Gastrocnemius medialis (tissue), 4 donors: ENCODE results near the gene CARM1.

Experiments
- POLR2A ChIP-seq, 2 donors: fragments of 450-650 bp; IDR thresholded peaks; one replicate each; pipeline ENCODE4 v1.6.1; 2017; ENCODE audit warnings: antibody characterized with exemption in 2 of 2, mild to moderate bottlenecking in 2 of 2, moderate library complexity in 2 of 2
- TF ChIP-seq, protein P1 (sequence below), 5 experiments: fragments of 450-650 bp in 3 of 5; fragments of 200-600 bp in 2 of 5; sonication (generic) in 2 of 5; IDR thresholded peaks in 4 of 5; conservative IDR thresholded peaks in 1 of 5; 1 replicate in 4 of 5; 2 replicates in 1 of 5; pipeline ENCODE4 v1.5.1; 2016 to 2019; ENCODE audit warnings: antibody characterized with exemption in 5 of 5, mild to moderate bottlenecking in 3 of 5, moderate library complexity in 3 of 5

DNA sequence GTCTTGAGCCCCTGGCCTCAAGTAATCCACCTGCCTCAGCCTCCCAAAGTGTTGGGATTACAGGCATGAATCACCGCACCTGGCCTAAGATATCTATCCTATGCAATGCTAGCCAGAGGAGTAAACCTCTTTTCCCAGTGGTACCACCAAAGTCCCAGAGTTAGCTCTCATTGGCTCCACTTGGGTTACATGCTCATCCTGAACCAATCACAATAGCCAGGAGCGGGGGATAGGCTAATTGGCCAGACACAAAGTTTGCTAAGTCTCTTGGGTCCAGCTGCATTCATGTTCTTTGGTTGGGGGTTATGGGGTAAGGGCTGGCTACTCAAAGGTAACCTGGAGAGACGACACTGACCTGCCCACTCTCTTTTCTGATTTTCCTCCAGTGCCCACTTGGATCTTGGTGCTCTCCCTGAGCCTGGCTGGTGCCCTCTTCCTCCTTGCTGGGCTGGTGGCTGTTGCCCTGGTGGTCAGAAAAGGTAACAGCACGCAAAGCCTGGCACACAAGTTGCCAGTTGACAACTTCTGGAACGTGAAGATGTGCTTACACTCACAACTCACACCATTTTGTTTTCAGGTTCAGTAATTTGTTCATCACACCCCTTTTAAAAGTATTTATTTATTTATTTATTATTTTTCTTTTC, 15.4 kb upstream of the CARM1 start:
- TF ChIP-seq, protein P1, sequence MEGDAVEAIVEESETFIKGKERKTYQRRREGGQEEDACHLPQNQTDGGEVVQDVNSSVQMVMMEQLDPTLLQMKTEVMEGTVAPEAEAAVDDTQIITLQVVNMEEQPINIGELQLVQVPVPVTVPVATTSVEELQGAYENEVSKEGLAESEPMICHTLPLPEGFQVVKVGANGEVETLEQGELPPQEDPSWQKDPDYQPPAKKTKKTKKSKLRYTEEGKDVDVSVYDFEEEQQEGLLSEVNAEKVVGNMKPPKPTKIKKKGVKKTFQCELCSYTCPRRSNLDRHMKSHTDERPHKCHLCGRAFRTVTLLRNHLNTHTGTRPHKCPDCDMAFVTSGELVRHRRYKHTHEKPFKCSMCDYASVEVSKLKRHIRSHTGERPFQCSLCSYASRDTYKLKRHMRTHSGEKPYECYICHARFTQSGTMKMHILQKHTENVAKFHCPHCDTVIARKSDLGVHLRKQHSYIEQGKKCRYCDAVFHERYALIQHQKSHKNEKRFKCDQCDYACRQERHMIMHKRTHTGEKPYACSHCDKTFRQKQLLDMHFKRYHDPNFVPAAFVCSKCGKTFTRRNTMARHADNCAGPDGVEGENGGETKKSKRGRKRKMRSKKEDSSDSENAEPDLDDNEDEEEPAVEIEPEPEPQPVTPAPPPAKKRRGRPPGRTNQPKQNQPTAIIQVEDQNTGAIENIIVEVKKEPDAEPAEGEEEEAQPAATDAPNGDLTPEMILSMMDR (IDR thresholded peaks at IDR 0.05 in 4 of 5, conservative IDR thresholded peaks at IDR 0.05 in 1 of 5), result peak in 1 of 5 experiments; percentile 36
- no peak for TF ChIP-seq POLR2A (IDR thresholded peaks at IDR 0.05)
